GM12875 (cell line): ENCODE results near the gene SMC3.
"Not testable (repeated sequence)": the region's sequence is repeated elsewhere in the genome, so short reads cannot be mapped to it uniquely, and the experiment has no call there.

Experiments
- H3K4me3 ChIP-seq: one replicate; pipeline ENCODE4 v1.5.1; 2011; ENCODE audit warnings: low read depth, low read length, control low read depth
- TF ChIP-seq, protein P1 (sequence below): IDR thresholded peaks from 2 replicates; pipeline ENCODE4 v1.5.1; 2011; ENCODE audit warnings: low read depth, mild to moderate bottlenecking, control low read depth, inconsistent platforms, low read length, moderate library complexity, borderline replicate concordance; ENCODE audit not compliant: insufficient read depth

Gene SMC3

GRCh38 chr10:110636572-110636931, 69.1 kb downstream of the SMC3 start:
- TF ChIP-seq, protein P1, sequence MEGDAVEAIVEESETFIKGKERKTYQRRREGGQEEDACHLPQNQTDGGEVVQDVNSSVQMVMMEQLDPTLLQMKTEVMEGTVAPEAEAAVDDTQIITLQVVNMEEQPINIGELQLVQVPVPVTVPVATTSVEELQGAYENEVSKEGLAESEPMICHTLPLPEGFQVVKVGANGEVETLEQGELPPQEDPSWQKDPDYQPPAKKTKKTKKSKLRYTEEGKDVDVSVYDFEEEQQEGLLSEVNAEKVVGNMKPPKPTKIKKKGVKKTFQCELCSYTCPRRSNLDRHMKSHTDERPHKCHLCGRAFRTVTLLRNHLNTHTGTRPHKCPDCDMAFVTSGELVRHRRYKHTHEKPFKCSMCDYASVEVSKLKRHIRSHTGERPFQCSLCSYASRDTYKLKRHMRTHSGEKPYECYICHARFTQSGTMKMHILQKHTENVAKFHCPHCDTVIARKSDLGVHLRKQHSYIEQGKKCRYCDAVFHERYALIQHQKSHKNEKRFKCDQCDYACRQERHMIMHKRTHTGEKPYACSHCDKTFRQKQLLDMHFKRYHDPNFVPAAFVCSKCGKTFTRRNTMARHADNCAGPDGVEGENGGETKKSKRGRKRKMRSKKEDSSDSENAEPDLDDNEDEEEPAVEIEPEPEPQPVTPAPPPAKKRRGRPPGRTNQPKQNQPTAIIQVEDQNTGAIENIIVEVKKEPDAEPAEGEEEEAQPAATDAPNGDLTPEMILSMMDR: no peak
- no peak overlapping the region for H3K4me3 ChIP-seq

GRCh38 chr10:110636932-110637557, 69.5 kb downstream of the SMC3 start:
- TF ChIP-seq, protein P1: no peak

GRCh38 chr10:110637558-110638053, 70.1 kb downstream of the SMC3 start:
- TF ChIP-seq, protein P1: no peak
- H3K4me3 ChIP-seq: no peak overlapping the region

More at GRCh38 chr10:110636932-110637557, 69.5 kb downstream of the SMC3 start:
- no peak overlapping the region for H3K4me3 ChIP-seq

GRCh38 chr10:110638319-110638718, 70.8 kb downstream of the SMC3 start:
- no peak overlapping the region for H3K4me3 ChIP-seq
- TF ChIP-seq, protein P1: no peak

GRCh38 chr10:110639046-110639445, 71.6 kb downstream of the SMC3 start:
- not testable (repeated sequence) for H3K4me3 ChIP-seq

DNA sequence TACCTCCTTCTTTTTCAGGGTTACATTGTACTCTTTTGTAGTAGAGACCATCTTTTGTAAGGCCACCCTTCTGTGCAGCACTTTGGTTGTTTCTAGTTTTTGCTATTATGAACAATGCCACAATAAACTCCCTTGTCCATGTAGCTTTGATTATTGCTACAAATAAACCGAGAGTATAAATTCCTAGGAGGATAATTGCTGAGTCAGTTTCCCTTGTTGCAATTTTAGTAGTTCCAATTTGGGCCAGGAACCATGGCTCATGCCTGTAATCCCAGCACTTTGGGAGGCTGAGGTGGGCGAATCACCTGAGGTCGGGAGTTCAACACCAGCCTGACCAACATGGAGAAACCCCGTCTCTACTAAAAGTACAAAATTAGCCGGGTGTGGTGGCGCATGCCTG, 72.4 kb downstream of the SMC3 start:
- H3K4me3 ChIP-seq: not testable (repeated sequence)

DNA sequence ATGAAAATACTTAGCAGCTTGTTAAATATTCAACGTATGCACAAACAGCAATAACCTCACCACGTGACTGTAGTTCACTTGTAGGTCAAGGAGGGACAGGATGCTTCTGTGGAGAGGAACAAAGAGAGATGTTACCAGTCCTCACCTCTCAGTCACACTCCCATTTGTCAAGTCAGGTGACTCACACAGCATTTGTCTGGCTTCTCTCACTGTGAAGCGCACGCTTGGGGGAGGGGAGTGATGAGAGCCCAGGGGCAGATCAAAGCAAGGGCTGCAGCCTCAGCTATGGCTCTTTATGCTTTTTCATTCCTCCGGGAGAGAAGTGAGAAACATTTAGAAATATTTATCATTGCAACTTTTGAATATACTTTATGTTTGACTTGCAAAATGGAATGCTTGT, 73.8 kb downstream of the SMC3 start:
- no peak overlapping the region for H3K4me3 ChIP-seq
- TF ChIP-seq, protein P1: no peak

- TF ChIP-seq, protein P1: no peak
- no peak overlapping the region for H3K4me3 ChIP-seq
These were observed 74.9 kb downstream of the SMC3 start for GRCh38 chr10:110642204-110643034.
